ENCODE measurements around the gene TOLLIP.

Gene TOLLIP

GRCh38 chr11:1235901-1236315 is 73.5 kb downstream of the TOLLIP start:
- TF ChIP-seq EP300 (IDR thresholded peaks at IDR 0.05; ENCODE audit: borderline replicate concordance) = no peak

- TF ChIP-seq CREB1 (IDR thresholded peaks at IDR 0.05; ENCODE audit: low read depth) (no peak), NFIC (IDR thresholded peaks at IDR 0.05) (no peak), CEBPB (IDR thresholded peaks at IDR 0.05) (no peak), TCF12 (IDR thresholded peaks at IDR 0.05; ENCODE audit: low read depth) (no peak), EP300 (IDR thresholded peaks at IDR 0.05; ENCODE audit: borderline replicate concordance) (no peak), FOXM1 (IDR thresholded peaks at IDR 0.05; ENCODE audit: borderline replicate concordance, low read depth) (no peak), TEAD4 (IDR thresholded peaks at IDR 0.05) (no peak), RAD21 (IDR thresholded peaks at IDR 0.05; ENCODE audit: low read depth) (no peak), YY1 (IDR thresholded peaks at IDR 0.05; ENCODE audit: low read depth) (no peak), TAF1 (IDR thresholded peaks at IDR 0.05; ENCODE audit: low read depth) (no peak), ZBTB7A (IDR thresholded peaks at IDR 0.05; ENCODE audit: low read depth) (no peak), EGR1 (IDR thresholded peaks at IDR 0.05) (no peak)
- TF ChIP-seq, protein P1, sequence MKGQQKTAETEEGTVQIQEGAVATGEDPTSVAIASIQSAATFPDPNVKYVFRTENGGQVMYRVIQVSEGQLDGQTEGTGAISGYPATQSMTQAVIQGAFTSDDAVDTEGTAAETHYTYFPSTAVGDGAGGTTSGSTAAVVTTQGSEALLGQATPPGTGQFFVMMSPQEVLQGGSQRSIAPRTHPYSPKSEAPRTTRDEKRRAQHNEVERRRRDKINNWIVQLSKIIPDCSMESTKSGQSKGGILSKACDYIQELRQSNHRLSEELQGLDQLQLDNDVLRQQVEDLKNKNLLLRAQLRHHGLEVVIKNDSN (IDR thresholded peaks at IDR 0.05) = no peak
- TF ChIP-seq, protein P2, sequence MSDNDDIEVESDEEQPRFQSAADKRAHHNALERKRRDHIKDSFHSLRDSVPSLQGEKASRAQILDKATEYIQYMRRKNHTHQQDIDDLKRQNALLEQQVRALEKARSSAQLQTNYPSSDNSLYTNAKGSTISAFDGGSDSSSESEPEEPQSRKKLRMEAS (IDR thresholded peaks at IDR 0.05) = no peak
- TF ChIP-seq, protein P3, sequence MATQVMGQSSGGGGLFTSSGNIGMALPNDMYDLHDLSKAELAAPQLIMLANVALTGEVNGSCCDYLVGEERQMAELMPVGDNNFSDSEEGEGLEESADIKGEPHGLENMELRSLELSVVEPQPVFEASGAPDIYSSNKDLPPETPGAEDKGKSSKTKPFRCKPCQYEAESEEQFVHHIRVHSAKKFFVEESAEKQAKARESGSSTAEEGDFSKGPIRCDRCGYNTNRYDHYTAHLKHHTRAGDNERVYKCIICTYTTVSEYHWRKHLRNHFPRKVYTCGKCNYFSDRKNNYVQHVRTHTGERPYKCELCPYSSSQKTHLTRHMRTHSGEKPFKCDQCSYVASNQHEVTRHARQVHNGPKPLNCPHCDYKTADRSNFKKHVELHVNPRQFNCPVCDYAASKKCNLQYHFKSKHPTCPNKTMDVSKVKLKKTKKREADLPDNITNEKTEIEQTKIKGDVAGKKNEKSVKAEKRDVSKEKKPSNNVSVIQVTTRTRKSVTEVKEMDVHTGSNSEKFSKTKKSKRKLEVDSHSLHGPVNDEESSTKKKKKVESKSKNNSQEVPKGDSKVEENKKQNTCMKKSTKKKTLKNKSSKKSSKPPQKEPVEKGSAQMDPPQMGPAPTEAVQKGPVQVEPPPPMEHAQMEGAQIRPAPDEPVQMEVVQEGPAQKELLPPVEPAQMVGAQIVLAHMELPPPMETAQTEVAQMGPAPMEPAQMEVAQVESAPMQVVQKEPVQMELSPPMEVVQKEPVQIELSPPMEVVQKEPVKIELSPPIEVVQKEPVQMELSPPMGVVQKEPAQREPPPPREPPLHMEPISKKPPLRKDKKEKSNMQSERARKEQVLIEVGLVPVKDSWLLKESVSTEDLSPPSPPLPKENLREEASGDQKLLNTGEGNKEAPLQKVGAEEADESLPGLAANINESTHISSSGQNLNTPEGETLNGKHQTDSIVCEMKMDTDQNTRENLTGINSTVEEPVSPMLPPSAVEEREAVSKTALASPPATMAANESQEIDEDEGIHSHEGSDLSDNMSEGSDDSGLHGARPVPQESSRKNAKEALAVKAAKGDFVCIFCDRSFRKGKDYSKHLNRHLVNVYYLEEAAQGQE (IDR thresholded peaks at IDR 0.05; ENCODE audit: low read depth) = no peak
These were observed 74.0 kb downstream of the TOLLIP start for GRCh38 chr11:1235306-1235900.

- TF ChIP-seq FOXM1 (IDR thresholded peaks at IDR 0.05; ENCODE audit: borderline replicate concordance, low read depth) (no peak), TCF12 (IDR thresholded peaks at IDR 0.05; ENCODE audit: low read depth) (no peak), CREB1 (IDR thresholded peaks at IDR 0.05; ENCODE audit: low read depth) (no peak), ZBTB7A (IDR thresholded peaks at IDR 0.05; ENCODE audit: low read depth) (no peak), RAD21 (IDR thresholded peaks at IDR 0.05; ENCODE audit: low read depth) (no peak), CEBPB (IDR thresholded peaks at IDR 0.05) (no peak), TEAD4 (IDR thresholded peaks at IDR 0.05) (no peak)
- TF ChIP-seq, protein P1 (IDR thresholded peaks at IDR 0.05) = no peak
- TF ChIP-seq, protein P2 (IDR thresholded peaks at IDR 0.05) = no peak
These were observed 74.6 kb downstream of the TOLLIP start for GRCh38 chr11:1234771-1235305.

- TF ChIP-seq ZBTB7A (IDR thresholded peaks at IDR 0.05; ENCODE audit: low read depth) = no peak
- TF ChIP-seq, protein P2 (IDR thresholded peaks at IDR 0.05) = no peak
- TF ChIP-seq, protein P3 (IDR thresholded peaks at IDR 0.05; ENCODE audit: low read depth) = no peak
- no peak for TF ChIP-seq RAD21 (IDR thresholded peaks at IDR 0.05; ENCODE audit: low read depth)
- TF ChIP-seq TAF1 (IDR thresholded peaks at IDR 0.05; ENCODE audit: low read depth) = no peak
- no peak for TF ChIP-seq CEBPB (IDR thresholded peaks at IDR 0.05)
- no peak for TF ChIP-seq YY1 (IDR thresholded peaks at IDR 0.05; ENCODE audit: low read depth)
- no peak for TF ChIP-seq NFIC (IDR thresholded peaks at IDR 0.05)
- no peak for TF ChIP-seq EGR1 (IDR thresholded peaks at IDR 0.05)
- TF ChIP-seq CREB1 (IDR thresholded peaks at IDR 0.05; ENCODE audit: low read depth) = no peak
- no peak for TF ChIP-seq TCF12 (IDR thresholded peaks at IDR 0.05; ENCODE audit: low read depth)
- no peak for TF ChIP-seq TEAD4 (IDR thresholded peaks at IDR 0.05)
- no peak for TF ChIP-seq EP300 (IDR thresholded peaks at IDR 0.05; ENCODE audit: borderline replicate concordance)
- TF ChIP-seq, protein P1 (IDR thresholded peaks at IDR 0.05) = no peak
- no peak for TF ChIP-seq FOXM1 (IDR thresholded peaks at IDR 0.05; ENCODE audit: borderline replicate concordance, low read depth)
These were observed 75.2 kb downstream of the TOLLIP start for GRCh38 chr11:1234054-1234720.

Data from Ishikawa (cell line).